ENCODE measurements around the gene EFNA4.

The EFNA4 gene, protein sequence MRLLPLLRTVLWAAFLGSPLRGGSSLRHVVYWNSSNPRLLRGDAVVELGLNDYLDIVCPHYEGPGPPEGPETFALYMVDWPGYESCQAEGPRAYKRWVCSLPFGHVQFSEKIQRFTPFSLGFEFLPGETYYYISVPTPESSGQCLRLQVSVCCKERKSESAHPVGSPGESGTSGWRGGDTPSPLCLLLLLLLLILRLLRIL

GRCh38 chr1:155063550-155064110 is at the start of gene EFNA4:
Gene EFNA4, plus strand, starts transcription at chr1:155063740. Its CDS starts 84 bp downstream, at chr1:155063824.
- TF ChIP-seq, protein P1, sequence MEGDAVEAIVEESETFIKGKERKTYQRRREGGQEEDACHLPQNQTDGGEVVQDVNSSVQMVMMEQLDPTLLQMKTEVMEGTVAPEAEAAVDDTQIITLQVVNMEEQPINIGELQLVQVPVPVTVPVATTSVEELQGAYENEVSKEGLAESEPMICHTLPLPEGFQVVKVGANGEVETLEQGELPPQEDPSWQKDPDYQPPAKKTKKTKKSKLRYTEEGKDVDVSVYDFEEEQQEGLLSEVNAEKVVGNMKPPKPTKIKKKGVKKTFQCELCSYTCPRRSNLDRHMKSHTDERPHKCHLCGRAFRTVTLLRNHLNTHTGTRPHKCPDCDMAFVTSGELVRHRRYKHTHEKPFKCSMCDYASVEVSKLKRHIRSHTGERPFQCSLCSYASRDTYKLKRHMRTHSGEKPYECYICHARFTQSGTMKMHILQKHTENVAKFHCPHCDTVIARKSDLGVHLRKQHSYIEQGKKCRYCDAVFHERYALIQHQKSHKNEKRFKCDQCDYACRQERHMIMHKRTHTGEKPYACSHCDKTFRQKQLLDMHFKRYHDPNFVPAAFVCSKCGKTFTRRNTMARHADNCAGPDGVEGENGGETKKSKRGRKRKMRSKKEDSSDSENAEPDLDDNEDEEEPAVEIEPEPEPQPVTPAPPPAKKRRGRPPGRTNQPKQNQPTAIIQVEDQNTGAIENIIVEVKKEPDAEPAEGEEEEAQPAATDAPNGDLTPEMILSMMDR (IDR thresholded peaks at IDR 0.05), result no peak

DNA sequence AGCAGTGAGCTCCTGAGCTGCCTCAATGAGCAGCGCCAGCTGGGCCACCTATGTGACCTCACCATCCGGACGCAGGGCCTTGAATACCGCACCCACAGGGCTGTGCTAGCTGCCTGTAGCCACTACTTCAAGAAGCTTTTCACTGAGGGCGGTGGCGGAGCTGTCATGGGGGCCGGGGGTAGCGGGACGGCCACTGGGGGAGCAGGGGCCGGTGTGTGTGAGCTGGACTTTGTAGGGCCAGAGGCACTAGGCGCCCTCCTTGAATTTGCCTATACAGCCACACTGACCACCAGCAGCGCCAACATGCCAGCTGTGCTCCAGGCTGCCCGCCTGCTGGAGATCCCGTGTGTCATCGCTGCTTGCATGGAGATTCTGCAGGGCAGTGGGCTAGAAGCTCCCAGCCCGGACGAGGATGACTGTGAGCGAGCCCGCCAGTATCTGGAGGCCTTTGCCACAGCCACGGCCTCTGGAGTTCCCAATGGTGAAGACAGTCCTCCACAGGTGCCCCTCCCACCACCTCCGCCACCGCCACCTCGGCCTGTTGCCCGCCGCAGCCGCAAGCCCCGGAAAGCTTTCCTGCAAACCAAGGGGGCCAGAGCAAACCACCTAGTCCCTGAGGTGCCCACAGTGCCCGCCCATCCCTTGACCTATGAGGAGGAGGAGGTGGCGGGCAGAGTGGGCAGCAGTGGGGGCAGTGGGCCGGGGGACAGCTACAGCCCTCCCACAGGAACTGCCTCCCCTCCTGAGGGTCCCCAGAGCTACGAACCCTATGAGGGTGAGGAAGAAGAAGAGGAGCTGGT is 48.6 kb upstream of the EFNA4 start:
- TF ChIP-seq, protein P1 (IDR thresholded peaks at IDR 0.05), result no peak

DNA sequence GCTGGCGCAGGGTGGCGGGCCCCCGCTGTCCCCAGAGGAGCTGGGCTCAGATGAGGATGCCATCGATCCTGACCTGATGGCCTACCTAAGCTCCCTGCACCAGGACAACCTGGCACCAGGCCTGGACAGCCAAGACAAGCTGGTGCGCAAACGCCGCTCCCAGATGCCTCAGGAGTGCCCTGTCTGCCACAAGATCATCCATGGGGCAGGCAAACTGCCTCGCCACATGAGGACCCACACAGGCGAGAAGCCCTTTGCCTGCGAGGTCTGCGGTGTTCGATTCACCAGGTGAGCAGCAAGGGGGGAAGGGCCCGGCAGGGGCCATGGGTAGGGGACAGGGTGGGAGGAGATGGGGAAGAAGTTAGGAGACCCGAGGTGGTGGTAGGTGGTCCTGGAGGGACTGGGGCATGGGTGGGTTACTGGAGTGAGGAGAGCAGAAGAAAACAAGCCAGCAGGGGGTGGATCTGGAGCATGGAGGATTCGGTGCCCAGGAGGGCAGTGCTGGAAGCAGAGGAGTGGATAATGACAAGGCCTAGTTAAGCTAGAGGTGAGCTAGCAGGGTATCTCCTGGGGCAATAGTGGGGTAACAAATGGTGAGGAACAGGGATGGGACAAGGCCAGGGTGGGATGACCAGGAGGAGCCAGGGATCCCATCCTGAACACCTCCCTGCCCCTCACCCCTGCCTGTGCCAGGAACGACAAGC is 47.9 kb upstream of the EFNA4 start:
- TF ChIP-seq, protein P1 (IDR thresholded peaks at IDR 0.05), result no peak

DNA sequence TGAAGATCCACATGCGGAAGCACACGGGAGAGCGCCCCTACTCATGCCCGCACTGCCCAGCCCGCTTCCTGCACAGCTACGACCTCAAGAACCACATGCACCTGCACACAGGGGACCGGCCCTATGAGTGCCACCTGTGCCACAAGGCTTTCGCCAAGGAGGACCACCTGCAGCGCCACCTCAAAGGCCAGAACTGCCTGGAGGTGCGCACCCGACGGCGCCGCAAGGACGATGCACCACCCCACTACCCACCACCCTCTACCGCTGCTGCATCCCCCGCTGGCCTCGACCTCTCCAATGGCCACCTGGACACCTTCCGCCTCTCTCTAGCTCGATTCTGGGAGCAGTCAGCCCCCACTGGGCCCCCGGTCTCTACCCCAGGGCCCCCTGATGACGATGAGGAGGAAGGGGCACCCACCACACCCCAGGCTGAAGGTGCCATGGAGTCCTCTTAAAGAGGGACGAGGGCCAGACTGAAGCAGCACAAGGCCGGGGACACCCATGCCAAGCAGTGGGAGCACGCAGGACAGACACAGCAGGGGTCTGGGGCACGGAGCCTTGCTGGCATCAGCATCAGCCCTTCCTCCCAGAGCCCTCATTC is 47.2 kb upstream of the EFNA4 start:
- TF ChIP-seq, protein P1 (IDR thresholded peaks at IDR 0.05), result no peak

GRCh38 chr1:155017041-155017945 is 46.2 kb upstream of the EFNA4 start:
- TF ChIP-seq, protein P1 (IDR thresholded peaks at IDR 0.05), result no peak; the same call in 1 of the 2 replicates

GRCh38 chr1:155017946-155018316 is 45.6 kb upstream of the EFNA4 start:
- TF ChIP-seq, protein P1 (IDR thresholded peaks at IDR 0.05), result no peak

Data from LNCAP (cell line).